Kidney (tissue), 14 donors: ENCODE data around the gene TMEM61. TPM values are rescaled to one million over a fixed set of nuclear protein-coding genes. Genes with fewer than 3 reads are reported as not detected.

ENCODE experiments used
- DNase-seq, 5 donors: peaks; one replicate each; pipeline ENCODE4 v3.0.0-alpha.2; 2013 to 2020
- FAIRE-seq: peaks from 2 replicates; lab custom pipeline; 2012; peaks lifted over from hg19 to GRCh38; lab: Jason Lieb, UNC
- H3K27ac ChIP-seq, 2 donors: one replicate each; pipeline ENCODE4 v1.7.0; 2013; ENCODE audit warnings: low read depth in 2 of 2, low read length in 2 of 2, inconsistent platforms in 1 of 2
- H3K27me3 ChIP-seq: one replicate; pipeline ENCODE4 v1.7.1; 2013; ENCODE audit warnings: low read length, inconsistent platforms; ENCODE audit not compliant: control insufficient read depth, insufficient read depth
- H3K36me3 ChIP-seq, 3 donors: one replicate each; pipeline versions ENCODE4 v1.7.0 to v1.7.1; 2013; ENCODE audit warnings: low read length in 3 of 3, control low read depth in 1 of 3, inconsistent platforms in 1 of 3; ENCODE audit not compliant: insufficient read depth in 3 of 3, control insufficient read depth in 2 of 3
- H3K4me1 ChIP-seq, 3 donors: one replicate each; pipeline versions ENCODE4 v1.7.0 to v1.7.1; 2013; ENCODE audit warnings: low read length in 3 of 3, inconsistent platforms in 1 of 3, low read depth in 1 of 3; ENCODE audit not compliant: control insufficient read depth in 2 of 3, insufficient read depth in 2 of 3
- H3K4me3 ChIP-seq, 3 donors: one replicate each; pipeline versions ENCODE4 v1.7.0 to v1.8.1; 2013; ENCODE audit warnings: low read length in 3 of 3, control low read depth in 1 of 3, inconsistent platforms in 1 of 3
- H3K9ac ChIP-seq, 3 donors: one replicate each; pipeline versions ENCODE4 v1.7.0 to v1.7.1; 2013; ENCODE audit warnings: low read length in 3 of 3, control low read depth in 1 of 3, inconsistent platforms in 1 of 3
- H3K9me3 ChIP-seq, 3 donors: one replicate each; pipeline versions ENCODE4 v1.7.0 to v1.7.1; 2013; ENCODE audit warnings: low read length in 3 of 3, control low read depth in 1 of 3, inconsistent platforms in 1 of 3; ENCODE audit not compliant: control insufficient read depth in 2 of 3, insufficient read depth in 1 of 3
- intact Hi-C: fragments of 100-400 bp; cut with DNase I; formaldehyde crosslinking; loops from one replicate; pipeline ENCODE4 v1.11.1; 2022
- polyA plus RNA-seq: library from polyadenylated mRNA; stranded (reverse); fragments of 350-450 nt; fragmentation: Illumina TruSeq; extraction: RNeasy Lipid Tissue Mini Kit (QIAGEN cat#74804); gene quantifications from one replicate; pipeline ENCODE4 v1.2.3, GENCODE V29; 2014; ENCODE audit warnings: low read depth, low replicate concordance; ENCODE audit not compliant: insufficient read depth
- total RNA-seq: library from RNA; stranded (reverse); fragmentation: NEBNext Ultra II Directional; extraction: Animal tissue kit (Norgen Biotek cat#: 25700); gene quantifications from one replicate; pipeline ENCODE4 v1.2.1, GENCODE V29; 2021
- TF ChIP-seq, protein P1 (sequence below): IDR thresholded peaks from 3 replicates; pipeline ENCODE4 v1.5.1; 2012; ENCODE audit warnings: mild to moderate bottlenecking, moderate library complexity, borderline replicate concordance; ENCODE audit not compliant: insufficient read depth; ENCODE audit errors: extremely low read depth
- donor health status: control.
- donor health status: control.
- donor health status: control.
- donor health status: control.
- donor health status: control.
- donor health status: DM: yes; HTN: yes; CAD: no.
- donor health status: Normal renal cell carcinoma (clear cell type).

The TMEM61 gene
- total and polyA plus RNA-seq, 2 donors from 2014 or later = 7.0 to 42.7 TPM

DNA sequence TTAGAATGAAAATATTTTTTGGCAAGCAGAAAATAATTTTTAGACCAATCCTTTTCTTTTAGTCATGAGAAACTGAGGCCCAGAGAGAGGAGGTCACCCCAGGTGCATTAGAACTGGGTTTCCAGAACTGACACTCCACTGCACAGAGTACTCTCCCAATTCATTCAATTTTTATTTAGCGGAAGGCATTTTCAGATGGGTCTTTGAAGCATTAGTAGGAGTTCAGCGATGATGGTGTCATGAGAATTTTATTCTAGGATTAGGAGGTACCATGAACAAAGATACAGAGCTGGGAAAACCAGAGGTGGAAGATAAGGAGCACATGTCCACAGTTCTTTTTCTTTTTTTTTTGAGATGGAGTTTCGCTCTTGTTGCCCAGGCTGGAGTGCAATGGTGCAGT, 61.2 kb downstream of the TMEM61 start:
- intact Hi-C loops = no loop called here
- TF ChIP-seq, protein P1, sequence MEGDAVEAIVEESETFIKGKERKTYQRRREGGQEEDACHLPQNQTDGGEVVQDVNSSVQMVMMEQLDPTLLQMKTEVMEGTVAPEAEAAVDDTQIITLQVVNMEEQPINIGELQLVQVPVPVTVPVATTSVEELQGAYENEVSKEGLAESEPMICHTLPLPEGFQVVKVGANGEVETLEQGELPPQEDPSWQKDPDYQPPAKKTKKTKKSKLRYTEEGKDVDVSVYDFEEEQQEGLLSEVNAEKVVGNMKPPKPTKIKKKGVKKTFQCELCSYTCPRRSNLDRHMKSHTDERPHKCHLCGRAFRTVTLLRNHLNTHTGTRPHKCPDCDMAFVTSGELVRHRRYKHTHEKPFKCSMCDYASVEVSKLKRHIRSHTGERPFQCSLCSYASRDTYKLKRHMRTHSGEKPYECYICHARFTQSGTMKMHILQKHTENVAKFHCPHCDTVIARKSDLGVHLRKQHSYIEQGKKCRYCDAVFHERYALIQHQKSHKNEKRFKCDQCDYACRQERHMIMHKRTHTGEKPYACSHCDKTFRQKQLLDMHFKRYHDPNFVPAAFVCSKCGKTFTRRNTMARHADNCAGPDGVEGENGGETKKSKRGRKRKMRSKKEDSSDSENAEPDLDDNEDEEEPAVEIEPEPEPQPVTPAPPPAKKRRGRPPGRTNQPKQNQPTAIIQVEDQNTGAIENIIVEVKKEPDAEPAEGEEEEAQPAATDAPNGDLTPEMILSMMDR = no peak
- peaks cover 0 to 4% (median 0%) of the 10 kb centered on the region in 3 donors for H3K4me1 ChIP-seq
- FAIRE-seq = no peak
- no peak overlapping the region for H3K27ac ChIP-seq
- H3K9ac ChIP-seq = no peak overlapping the region
- no peak for DNase-seq
- H3K4me3 ChIP-seq = no peak overlapping the region
- H3K9me3 ChIP-seq = no peaks in the 10 kb centered on the region
- peaks cover 8% of the 10 kb centered on the region for H3K27me3 ChIP-seq
- H3K36me3 ChIP-seq = no peaks in the 10 kb centered on the region

Other genes starting within 250 kb of the TMEM61 start
- 7.1 TPM for gene PARS2, start 216.1 kb upstream of the TMEM61 start, total RNA-seq
- 7.2 TPM for gene PARS2, start 216.1 kb upstream of the TMEM61 start, polyA plus RNA-seq
- 16.5 TPM for gene TTC22, start 179.3 kb upstream of the TMEM61 start, total RNA-seq
- 9.6 TPM for gene TTC22, start 179.3 kb upstream of the TMEM61 start, polyA plus RNA-seq
- gene DHCR24, start 93.4 kb upstream of the TMEM61 start, total RNA-seq = 91.7 TPM
- gene DHCR24, start 93.4 kb upstream of the TMEM61 start, polyA plus RNA-seq = 33.7 TPM
- gene BSND, start 18.3 kb downstream of the TMEM61 start, total RNA-seq = 1.4 TPM
- 22.7 TPM for gene BSND, start 18.3 kb downstream of the TMEM61 start, polyA plus RNA-seq
- gene PCSK9, start 58.9 kb downstream of the TMEM61 start, total RNA-seq = 0.28 TPM
- 0.13 TPM for gene PCSK9, start 58.9 kb downstream of the TMEM61 start, polyA plus RNA-seq
- 49.2 TPM for gene USP24, start 234.7 kb downstream of the TMEM61 start, total RNA-seq
- gene USP24, start 234.7 kb downstream of the TMEM61 start, polyA plus RNA-seq = 10.1 TPM